PFSK-1 (cell line): ENCODE results near the gene EIF5AL1.

Source experiments
- FOXP2 ChIP-seq: optimal IDR thresholded peaks from 2 replicates; pipeline ENCODE3; 2011; ENCODE audit warnings: borderline replicate concordance, control low read depth, inconsistent platforms; ENCODE audit not compliant: insufficient read depth; ENCODE audit errors: extremely low read length, extremely low read depth
- POLR2AphosphoS5 ChIP-seq: IDR thresholded peaks from 2 replicates; pipeline ENCODE4 v1.6.1; 2012; ENCODE audit warnings: low read depth, mild to moderate bottlenecking, control low read depth, low read length, moderate library complexity
- SIN3A ChIP-seq: IDR thresholded peaks from 2 replicates; pipeline ENCODE4 v1.6.1; 2012; ENCODE audit warnings: mild to moderate bottlenecking, low read length, moderate library complexity, borderline replicate concordance; ENCODE audit not compliant: insufficient read depth
- TAF1 ChIP-seq: IDR thresholded peaks from 2 replicates; pipeline ENCODE4 v1.6.1; 2012; ENCODE audit warnings: low read length, control low read depth, borderline replicate concordance; ENCODE audit not compliant: insufficient read depth
- TF ChIP-seq, protein P1 (sequence below), 2 experiments: IDR thresholded peaks; 2 replicates each; pipeline versions ENCODE4 v1.6.1 to v1.8.0; 2011 to 2012; ENCODE audit warnings: low read depth in 2 of 2, low read length in 2 of 2, control low read depth in 1 of 2, inconsistent platforms in 1 of 2, mild to moderate bottlenecking in 1 of 2, moderate library complexity in 1 of 2; ENCODE audit not compliant: insufficient read depth in 1 of 2

GRCh38 chr10:79498291-79498829 is 14.0 kb upstream of the EIF5AL1 start:
- TF ChIP-seq SIN3A (no peak), POLR2AphosphoS5 (no peak), TAF1 (no peak), FOXP2 (no peak)
- TF ChIP-seq, protein P1, sequence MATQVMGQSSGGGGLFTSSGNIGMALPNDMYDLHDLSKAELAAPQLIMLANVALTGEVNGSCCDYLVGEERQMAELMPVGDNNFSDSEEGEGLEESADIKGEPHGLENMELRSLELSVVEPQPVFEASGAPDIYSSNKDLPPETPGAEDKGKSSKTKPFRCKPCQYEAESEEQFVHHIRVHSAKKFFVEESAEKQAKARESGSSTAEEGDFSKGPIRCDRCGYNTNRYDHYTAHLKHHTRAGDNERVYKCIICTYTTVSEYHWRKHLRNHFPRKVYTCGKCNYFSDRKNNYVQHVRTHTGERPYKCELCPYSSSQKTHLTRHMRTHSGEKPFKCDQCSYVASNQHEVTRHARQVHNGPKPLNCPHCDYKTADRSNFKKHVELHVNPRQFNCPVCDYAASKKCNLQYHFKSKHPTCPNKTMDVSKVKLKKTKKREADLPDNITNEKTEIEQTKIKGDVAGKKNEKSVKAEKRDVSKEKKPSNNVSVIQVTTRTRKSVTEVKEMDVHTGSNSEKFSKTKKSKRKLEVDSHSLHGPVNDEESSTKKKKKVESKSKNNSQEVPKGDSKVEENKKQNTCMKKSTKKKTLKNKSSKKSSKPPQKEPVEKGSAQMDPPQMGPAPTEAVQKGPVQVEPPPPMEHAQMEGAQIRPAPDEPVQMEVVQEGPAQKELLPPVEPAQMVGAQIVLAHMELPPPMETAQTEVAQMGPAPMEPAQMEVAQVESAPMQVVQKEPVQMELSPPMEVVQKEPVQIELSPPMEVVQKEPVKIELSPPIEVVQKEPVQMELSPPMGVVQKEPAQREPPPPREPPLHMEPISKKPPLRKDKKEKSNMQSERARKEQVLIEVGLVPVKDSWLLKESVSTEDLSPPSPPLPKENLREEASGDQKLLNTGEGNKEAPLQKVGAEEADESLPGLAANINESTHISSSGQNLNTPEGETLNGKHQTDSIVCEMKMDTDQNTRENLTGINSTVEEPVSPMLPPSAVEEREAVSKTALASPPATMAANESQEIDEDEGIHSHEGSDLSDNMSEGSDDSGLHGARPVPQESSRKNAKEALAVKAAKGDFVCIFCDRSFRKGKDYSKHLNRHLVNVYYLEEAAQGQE (IDR thresholded peaks at IDR 0.05; ENCODE audit: insufficient read depth in 1 of 2, low read depth in 2 of 2, low read length in 2 of 2): no peak
